ENCODE results near the gene RAB35. TPM values are rescaled to one million over a fixed set of nuclear protein-coding genes. Genes with fewer than 3 reads are reported as not detected.
A peak's percentile ranks its signal among the peaks of the same experiment; 100 is the strongest.

RAB35 gene
- polyA plus RNA-seq, 6 donors from 2014 or later, result 6.2 to 16.6 (median 14.6) TPM

GRCh38 chr12:120110550-120111501 is 5.7 kb downstream of the RAB35 start:
- Mint-ChIP-seq H3K4me3 (peak overlapping the region; percentile 32 to 89 (median 80)), H3K9me3 (no peaks in the 10 kb centered on the region), H3K27ac (peak overlapping the region; percentile 88 to 96 (median 91)), H3K4me1 (peaks cover 62 to 70% (median 67%) of the 10 kb centered on the region in 3 donors), H3K36me3 (no peaks in the 10 kb centered on the region), H3K27me3 (no peaks in the 10 kb centered on the region)
- ATAC-seq (ENCODE audit: low read depth in 2 of 2), result peak; percentile 91 to 93
- peak; percentile 65 for DNase-seq

GRCh38 chr12:120109570-120110267 is 6.8 kb downstream of the RAB35 start:
- peaks cover 0 to 6% of the 10 kb centered on the region in 2 donors for H3K36me3 Mint-ChIP-seq
- peaks cover 59 to 66% (median 63%) of the 10 kb centered on the region in 3 donors for H3K4me1 Mint-ChIP-seq
- H3K27me3 Mint-ChIP-seq, result no peaks in the 10 kb centered on the region
- DNase-seq, result no peak
- H3K4me3 Mint-ChIP-seq, result peak overlapping the region in 7 of 8 donors; percentile 70 to 89 (median 79)
- peak overlapping the region in 4 of 6 donors; percentile 33 to 95 (median 88) for H3K27ac Mint-ChIP-seq
- ATAC-seq (ENCODE audit: low read depth in 2 of 2), result no peak
- H3K9me3 Mint-ChIP-seq, result no peaks in the 10 kb centered on the region

GRCh38 chr12:120106151-120106550 is 10.4 kb downstream of the RAB35 start:
- H3K4me3 Mint-ChIP-seq, result peak overlapping the region in 1 of 8 donors; percentile 22

DNA sequence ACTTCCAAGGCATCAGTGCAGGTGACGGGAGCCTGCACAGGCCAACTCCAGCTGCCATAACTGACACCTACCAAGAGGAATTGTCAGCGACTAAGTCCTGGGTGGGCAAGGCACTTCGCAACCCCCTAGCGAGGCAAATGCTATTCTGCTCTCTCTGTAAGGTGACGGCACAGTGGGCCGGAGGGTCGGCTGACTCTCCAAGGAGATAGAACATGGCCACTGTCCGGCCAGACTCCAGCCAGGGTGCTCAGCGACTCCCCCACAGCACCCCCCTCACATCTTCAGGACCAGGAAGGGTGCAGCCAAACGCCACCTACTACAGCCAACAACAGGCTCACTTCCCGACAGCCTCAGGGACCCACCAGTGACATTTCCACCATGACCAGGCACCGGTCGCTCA is 13.2 kb downstream of the RAB35 start:
- H3K27ac Mint-ChIP-seq, result no peak overlapping the region

More at GRCh38 chr12:120106151-120106550, 10.4 kb downstream of the RAB35 start:
- Mint-ChIP-seq H3K9me3 (no peaks in the 10 kb centered on the region), H3K27ac (peak overlapping the region in 2 of 6 donors; percentile 3 to 34), H3K4me1 (peaks cover 40 to 54% (median 41%) of the 10 kb centered on the region in 3 donors), H3K27me3 (no peaks in the 10 kb centered on the region), H3K36me3 (peaks cover 0 to 7% of the 10 kb centered on the region in 2 donors)
- ATAC-seq (ENCODE audit: low read depth in 2 of 2) (no peak), DNase-seq (no peak)

GRCh38 chr12:120103044-120103338 is 13.6 kb downstream of the RAB35 start:
- peak overlapping the region in 1 of 6 donors; percentile 47 for H3K27ac Mint-ChIP-seq

More for the DNA sequence above, 13.2 kb downstream of the RAB35 start:
- DNase-seq (no peak), ATAC-seq (ENCODE audit: low read depth in 2 of 2) (no peak)
- Mint-ChIP-seq H3K9me3 (no peaks in the 10 kb centered on the region), H3K27me3 (no peaks in the 10 kb centered on the region), H3K36me3 (peaks cover 0 to 7% of the 10 kb centered on the region in 2 donors), H3K4me1 (peaks cover 21 to 35% (median 25%) of the 10 kb centered on the region in 3 donors), H3K4me3 (no peak overlapping the region)

GRCh38 chr12:120102189-120103043 is 14.1 kb downstream of the RAB35 start:
- no peak overlapping the region for H3K4me3 Mint-ChIP-seq
- no peaks in the 10 kb centered on the region for H3K9me3 Mint-ChIP-seq
- H3K27me3 Mint-ChIP-seq, result no peaks in the 10 kb centered on the region
- H3K36me3 Mint-ChIP-seq, result peaks cover 0 to 7% of the 10 kb centered on the region in 2 donors
- ATAC-seq (ENCODE audit: low read depth in 2 of 2) (no peak), DNase-seq (no peak)
- H3K4me1 Mint-ChIP-seq, result peaks cover 16 to 31% (median 18%) of the 10 kb centered on the region in 3 donors
- H3K27ac Mint-ChIP-seq, result peak overlapping the region in 2 of 6 donors; percentile 32 to 47

More at GRCh38 chr12:120103044-120103338, 13.6 kb downstream of the RAB35 start:
- Mint-ChIP-seq H3K4me1 (peaks cover 20 to 31% (median 21%) of the 10 kb centered on the region in 3 donors), H3K36me3 (peaks cover 0 to 7% of the 10 kb centered on the region in 2 donors), H3K27me3 (no peaks in the 10 kb centered on the region), H3K4me3 (no peak overlapping the region), H3K9me3 (no peaks in the 10 kb centered on the region)
- ATAC-seq (ENCODE audit: low read depth in 2 of 2), result no peak
- no peak for DNase-seq

DNA sequence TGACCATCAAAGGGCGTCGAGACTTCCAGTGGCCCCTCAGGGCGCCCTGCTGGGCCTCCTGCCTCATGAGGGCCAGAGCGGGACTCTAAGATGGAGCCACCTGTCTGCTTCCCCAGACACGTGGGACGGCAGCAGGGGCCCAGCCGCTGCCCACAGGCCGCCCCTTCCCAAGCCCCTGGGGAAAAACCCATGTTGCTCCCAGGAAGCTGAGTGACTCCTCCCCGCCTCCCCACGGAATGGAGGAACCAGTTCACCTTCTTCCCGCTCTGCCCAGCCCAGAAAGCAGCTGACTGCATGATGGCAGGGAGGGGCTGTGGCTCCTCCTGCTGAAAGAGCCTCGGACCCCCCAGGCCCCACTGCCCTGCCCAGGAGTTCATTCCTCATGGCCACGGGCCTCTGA is 14.9 kb downstream of the RAB35 start:
- ATAC-seq (ENCODE audit: low read depth in 2 of 2) (no peak), DNase-seq (no peak)
- H3K36me3 Mint-ChIP-seq, result peaks cover 0 to 7% of the 10 kb centered on the region in 2 donors
- peak overlapping the region in 1 of 8 donors; percentile 3 for H3K4me3 Mint-ChIP-seq
- peaks cover 16 to 31% (median 18%) of the 10 kb centered on the region in 3 donors for H3K4me1 Mint-ChIP-seq
- no peaks in the 10 kb centered on the region for H3K9me3 Mint-ChIP-seq
- peak overlapping the region in 3 of 6 donors; percentile 32 to 82 (median 63) for H3K27ac Mint-ChIP-seq
- no peaks in the 10 kb centered on the region for H3K27me3 Mint-ChIP-seq

DNA sequence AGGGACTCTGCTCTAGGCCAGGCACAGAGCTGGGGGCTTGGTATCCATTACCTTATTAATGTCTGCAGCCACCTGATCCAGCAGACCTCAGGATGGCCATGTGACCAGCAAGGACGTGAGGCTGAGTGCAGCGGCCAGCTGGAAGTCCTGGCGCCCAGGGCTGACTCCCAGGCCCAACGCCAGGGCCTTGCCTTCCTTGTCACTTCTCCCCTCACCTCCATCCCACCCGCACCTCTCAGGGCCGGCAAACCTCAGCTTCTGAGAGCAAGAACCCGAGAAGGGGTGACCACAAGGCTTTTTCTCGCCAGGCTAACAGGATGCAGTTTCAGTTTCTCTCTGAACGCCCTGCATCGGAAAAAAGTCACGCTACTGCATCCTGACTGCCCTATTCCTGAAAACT is 15.4 kb downstream of the RAB35 start:
- Mint-ChIP-seq H3K9me3 (no peaks in the 10 kb centered on the region), H3K36me3 (peaks cover 0 to 7% of the 10 kb centered on the region in 2 donors)
- DNase-seq, result no peak

GRCh38 chr12:120100630-120101029 is 15.9 kb downstream of the RAB35 start:
- Mint-ChIP-seq H3K27me3 (no peaks in the 10 kb centered on the region), H3K27ac (peak overlapping the region in 1 of 6 donors; percentile 24), H3K4me3 (no peak overlapping the region), H3K9me3 (no peaks in the 10 kb centered on the region), H3K36me3 (peaks cover 0 to 7% of the 10 kb centered on the region in 2 donors), H3K4me1 (peaks cover 10 to 26% (median 18%) of the 10 kb centered on the region in 3 donors)
- no peak for ATAC-seq (ENCODE audit: low read depth in 2 of 2)
- DNase-seq, result no peak

More for the DNA sequence above, 15.4 kb downstream of the RAB35 start:
- Mint-ChIP-seq H3K27me3 (no peaks in the 10 kb centered on the region), H3K4me1 (peaks cover 15 to 29% (median 18%) of the 10 kb centered on the region in 3 donors), H3K27ac (peak overlapping the region in 2 of 6 donors; percentile 63 to 82), H3K4me3 (peak overlapping the region in 1 of 8 donors; percentile 44)
- no peak for ATAC-seq (ENCODE audit: low read depth in 2 of 2)

DNA sequence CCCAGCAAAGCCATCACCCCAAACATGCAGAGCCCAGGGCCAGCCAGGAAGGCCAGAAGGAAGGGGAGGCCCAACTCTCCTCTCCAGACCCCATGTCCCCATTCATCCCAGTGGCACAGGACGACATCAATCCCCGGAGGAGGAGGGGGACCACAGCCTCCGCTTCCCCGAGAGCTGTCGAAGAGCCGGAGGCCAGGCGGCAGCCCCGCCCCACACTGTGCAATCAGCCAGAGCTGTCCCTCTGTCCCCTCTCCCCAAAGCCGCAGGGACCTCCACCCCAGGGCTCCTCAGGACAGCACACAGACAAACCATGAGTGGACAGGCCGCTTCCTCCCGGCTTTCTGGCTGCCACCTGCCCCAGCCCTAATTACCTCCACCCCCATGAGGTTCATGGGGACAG is 16.8 kb downstream of the RAB35 start:
- Mint-ChIP-seq H3K27me3 (no peaks in the 10 kb centered on the region), H3K36me3 (peaks cover 0 to 2% of the 10 kb centered on the region in 2 donors), H3K27ac (peak overlapping the region in 2 of 6 donors; percentile 54 to 83), H3K9me3 (no peaks in the 10 kb centered on the region), H3K4me1 (peaks cover 4 to 19% (median 11%) of the 10 kb centered on the region in 3 donors), H3K4me3 (no peak overlapping the region)
- ATAC-seq (ENCODE audit: low read depth in 2 of 2) (no peak), DNase-seq (no peak)

DNA sequence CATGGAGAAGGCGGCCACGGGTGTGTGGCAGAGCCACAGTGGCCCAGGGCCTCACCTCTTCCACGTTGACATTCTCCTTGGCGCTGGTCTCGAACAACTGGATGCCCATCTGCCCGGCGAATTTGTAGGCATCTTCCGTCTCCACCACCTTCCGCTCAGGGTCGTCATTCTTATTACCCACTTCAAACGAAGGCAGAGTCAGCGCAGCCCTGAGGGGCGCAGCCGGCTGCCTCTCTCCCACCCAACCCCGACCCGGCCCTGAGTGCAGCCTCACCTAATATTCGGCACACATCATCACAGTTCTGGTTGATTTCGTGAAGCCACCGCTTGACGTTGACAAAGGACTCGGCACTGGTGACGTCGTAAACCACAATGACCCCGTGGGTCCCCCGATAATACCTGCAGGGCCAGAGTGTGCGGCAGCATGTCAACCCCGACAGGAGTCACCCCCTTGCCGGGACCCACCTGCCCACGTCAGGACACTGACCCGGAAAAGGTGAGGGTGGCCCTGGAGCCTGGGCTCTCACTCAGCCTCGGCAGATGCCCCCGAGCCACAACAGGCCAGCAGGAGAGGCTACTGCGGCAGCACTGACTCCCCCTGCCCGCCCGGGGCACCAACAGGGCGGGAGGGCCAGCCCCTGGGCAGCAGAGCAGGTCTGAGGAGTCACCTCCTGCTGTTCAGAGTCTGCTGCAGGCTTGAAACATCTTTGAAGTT is 17.6 kb downstream of the RAB35 start:
- Mint-ChIP-seq H3K36me3 (no peaks in the 10 kb centered on the region), H3K4me1 (peaks cover 3 to 14% (median 11%) of the 10 kb centered on the region in 3 donors), H3K9me3 (no peaks in the 10 kb centered on the region), H3K27me3 (no peaks in the 10 kb centered on the region), H3K27ac (peak overlapping the region in 1 of 6 donors; percentile 30), H3K4me3 (no peak overlapping the region)
- DNase-seq (no peak), ATAC-seq (ENCODE audit: low read depth in 2 of 2) (no peak)

DNA sequence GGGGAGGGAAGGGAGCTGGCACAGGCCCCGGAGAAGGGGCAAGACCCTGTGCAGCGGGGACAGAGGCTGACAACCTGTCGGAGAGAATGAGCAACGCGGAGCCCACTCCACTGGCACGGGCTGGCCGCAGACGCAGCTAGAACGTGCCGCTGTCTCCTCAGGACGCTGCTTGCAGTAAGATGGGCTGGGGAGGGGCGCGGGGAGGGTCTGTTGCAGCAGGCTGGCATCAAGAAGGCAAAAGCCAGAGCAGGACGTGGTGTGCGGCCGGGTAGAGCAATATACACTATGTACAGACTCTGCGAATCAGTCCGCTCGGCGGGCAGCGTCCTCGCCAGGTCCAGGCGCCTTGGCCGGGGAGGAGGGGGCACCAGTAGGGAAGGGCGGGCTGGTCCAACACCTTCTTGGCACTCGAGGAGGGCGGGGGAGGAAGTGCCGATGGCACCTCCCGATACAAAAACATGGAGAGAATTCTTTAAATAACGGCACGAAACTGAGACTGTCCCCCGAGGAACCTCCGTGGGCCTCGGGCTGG is 19.8 kb downstream of the RAB35 start:
- H3K9me3 Mint-ChIP-seq, result no peaks in the 10 kb centered on the region
- no peak for DNase-seq
- no peaks in the 10 kb centered on the region for H3K36me3 Mint-ChIP-seq
- H3K4me1 Mint-ChIP-seq, result peaks cover 0 to 11% (median 9%) of the 10 kb centered on the region in 3 donors
- peak overlapping the region in 2 of 6 donors; percentile 56 to 78 for H3K27ac Mint-ChIP-seq
- no peaks in the 10 kb centered on the region for H3K27me3 Mint-ChIP-seq
- ATAC-seq (ENCODE audit: low read depth in 2 of 2), result no peak
- no peak overlapping the region for H3K4me3 Mint-ChIP-seq
